ENCODE results near the gene PGAP2.

DNA sequence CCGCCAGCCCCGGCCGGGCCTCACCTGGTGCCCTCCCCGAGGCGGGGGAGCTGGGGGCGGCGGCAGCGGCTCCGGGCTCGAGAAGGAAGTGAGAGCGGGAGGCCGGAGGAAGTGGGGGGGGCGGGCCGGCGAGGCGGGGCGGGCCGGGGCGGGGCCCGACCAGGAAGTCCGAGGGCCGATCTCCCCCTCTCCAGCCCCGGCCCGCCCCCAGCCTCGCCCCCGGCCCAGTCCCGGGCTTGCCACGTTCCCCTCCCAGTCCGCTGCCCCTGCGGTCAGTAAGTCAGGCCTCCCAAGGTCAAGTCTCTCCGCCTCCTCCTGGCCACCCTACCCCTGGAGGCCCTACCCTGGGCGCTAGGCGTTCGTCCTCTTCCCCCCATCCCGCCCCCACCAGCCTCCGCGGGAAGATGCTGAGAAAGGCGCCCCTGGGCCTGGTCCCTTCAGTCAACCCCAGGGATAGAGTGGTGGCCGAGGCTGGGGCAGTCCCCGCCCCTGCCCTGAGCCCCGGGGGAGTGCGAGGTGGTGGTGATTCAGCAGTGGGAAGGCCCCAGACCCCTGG, 32.6 kb downstream of the PGAP2 start, which contains the start of gene RHOG:
- TF ChIP-seq, protein P1, sequence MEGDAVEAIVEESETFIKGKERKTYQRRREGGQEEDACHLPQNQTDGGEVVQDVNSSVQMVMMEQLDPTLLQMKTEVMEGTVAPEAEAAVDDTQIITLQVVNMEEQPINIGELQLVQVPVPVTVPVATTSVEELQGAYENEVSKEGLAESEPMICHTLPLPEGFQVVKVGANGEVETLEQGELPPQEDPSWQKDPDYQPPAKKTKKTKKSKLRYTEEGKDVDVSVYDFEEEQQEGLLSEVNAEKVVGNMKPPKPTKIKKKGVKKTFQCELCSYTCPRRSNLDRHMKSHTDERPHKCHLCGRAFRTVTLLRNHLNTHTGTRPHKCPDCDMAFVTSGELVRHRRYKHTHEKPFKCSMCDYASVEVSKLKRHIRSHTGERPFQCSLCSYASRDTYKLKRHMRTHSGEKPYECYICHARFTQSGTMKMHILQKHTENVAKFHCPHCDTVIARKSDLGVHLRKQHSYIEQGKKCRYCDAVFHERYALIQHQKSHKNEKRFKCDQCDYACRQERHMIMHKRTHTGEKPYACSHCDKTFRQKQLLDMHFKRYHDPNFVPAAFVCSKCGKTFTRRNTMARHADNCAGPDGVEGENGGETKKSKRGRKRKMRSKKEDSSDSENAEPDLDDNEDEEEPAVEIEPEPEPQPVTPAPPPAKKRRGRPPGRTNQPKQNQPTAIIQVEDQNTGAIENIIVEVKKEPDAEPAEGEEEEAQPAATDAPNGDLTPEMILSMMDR (conservative IDR thresholded peaks at IDR 0.05; ENCODE audit: low read length): no peak
- no peak for TF ChIP-seq EZH2phosphoT487 (IDR thresholded peaks at IDR 0.05; ENCODE audit: borderline replicate concordance)
